K562 (cell line): ENCODE measurements around the gene IL13RA1. TPM values are rescaled to one million over a fixed set of nuclear protein-coding genes. Genes with fewer than 3 reads are reported as not detected.

ENCODE experiments used
- ELF2 ChIP-seq: fragments of 250-450 bp; sonication (Bioruptor Pico); IDR thresholded peaks from 2 replicates; pipeline ENCODE4 v1.5.0; 2021; ENCODE audit warnings: mild to moderate bottlenecking
- HDAC1 ChIP-seq, 2 experiments: fragments of 450-650 bp; IDR thresholded peaks; 2 replicates each; pipeline ENCODE4 v1.6.1; 2016 to 2017; ENCODE audit warnings: inconsistent platforms in 1 of 2, mild to moderate bottlenecking in 1 of 2, moderate library complexity in 1 of 2
- POLR2AphosphoS5 ChIP-seq: IDR thresholded peaks from 2 replicates; pipeline ENCODE4 v1.6.1; 2011; ENCODE audit warnings: mild to moderate bottlenecking, low read depth, low read length, moderate library complexity; ENCODE audit not compliant: control insufficient read depth, insufficient read depth
- PTTG1 ChIP-seq: fragments of 450-650 bp; IDR thresholded peaks from 2 replicates; pipeline ENCODE4 v1.6.1; 2016; ENCODE audit warnings: low read depth, mild to moderate bottlenecking, missing genetic modification characterization, missing compliant biosample characterization
- SMARCA4 ChIP-seq: fragments of 450-650 bp; IDR thresholded peaks from 2 replicates; pipeline ENCODE4 v1.6.1; 2016
- THAP12 ChIP-seq: fragments of 250-450 bp; sonication (Bioruptor Pico); IDR thresholded peaks from 2 replicates; pipeline ENCODE4 v1.9.0; 2021; ENCODE audit warnings: mild to moderate bottlenecking, inconsistent platforms
- UBTF ChIP-seq, 2 experiments: IDR thresholded peaks; 2 replicates each; pipeline ENCODE4 v1.6.1; 2012; ENCODE audit warnings: improper control_type of control experiment in 2 of 2, low read depth in 2 of 2, low read length in 2 of 2, borderline replicate concordance in 1 of 2
- XRCC3 ChIP-seq: fragments of 450-650 bp; IDR thresholded peaks from 2 replicates; pipeline ENCODE4 v1.6.1; 2017; ENCODE audit warnings: mild to moderate bottlenecking, moderate library complexity
- ZBTB5 ChIP-seq: fragments of 450-650 bp; IDR thresholded peaks from 2 replicates; pipeline ENCODE4 v1.6.1; 2017; ENCODE audit warnings: antibody characterized with exemption
- ZNF224 ChIP-seq: sonication (generic); formaldehyde crosslinking; IDR thresholded peaks from 2 replicates; pipeline ENCODE4 v1.8.0; 2022; ENCODE audit warnings: mild to moderate bottlenecking, missing genetic modification reagents
- ZNF436 ChIP-seq: fragments of 250-450, 450-650 bp; sonication (Bioruptor Pico); formaldehyde crosslinking; IDR thresholded peaks from 2 replicates; pipeline ENCODE4 v1.7.0; 2020; ENCODE audit warnings: mild to moderate bottlenecking
- polyA plus RNA-seq, 8 experiments: library from polyadenylated mRNA; depleted of rRNA in 4 of 8; stranded (reverse) in 5 of 8; unstranded in 3 of 8; fragments of >200 nt; fragmentation: Nextera tagmentation in 2 of 8; fragmentation: Illumina TruSeq in 1 of 8; extraction: Ambion mirVana in 2 of 8; extraction: Trizol in 1 of 8; gene quantifications; 2 replicates each; pipeline versions ENCODE4 v1.2.1 to v1.2.3, GENCODE V29; 2011 to 2014; ENCODE audit warnings: inconsistent platforms in 1 of 8, missing spikeins in 1 of 8
- total RNA-seq, 7 experiments: library from RNA; depleted of rRNA in 6 of 7; stranded (reverse); fragments of >200 nt in 6 of 7; fragmentation: Illumina TruSeq in 2 of 7; extraction: Trizol in 2 of 7; gene quantifications; 2 replicates each; pipeline versions ENCODE4 v1.2.1 to v1.2.3, GENCODE V29; 2011 to 2021; ENCODE audit warnings: low replicate concordance in 1 of 7
- TF ChIP-seq, protein P1 (sequence below): fragments of 250-450 bp; sonication (Bioruptor Pico); IDR thresholded peaks from 2 replicates; pipeline ENCODE4 v1.5.0; 2020; ENCODE audit warnings: mild to moderate bottlenecking, borderline replicate concordance
- TF ChIP-seq, protein P2 (sequence below), 3 experiments: IDR thresholded peaks in 2 of 3; conservative IDR thresholded peaks in 1 of 3; 2 replicates each; pipeline ENCODE4 v1.5.1; 2011 to 2012; ENCODE audit warnings: low read length in 3 of 3, mild to moderate bottlenecking in 3 of 3, control low read depth in 2 of 3, improper control_type of control experiment in 1 of 3, inconsistent platforms in 1 of 3, low read depth in 1 of 3, mixed read lengths in 1 of 3, moderate library complexity in 1 of 3; ENCODE audit not compliant: insufficient read depth in 2 of 3
- TF ChIP-seq, protein P3 (sequence below): fragments of 250-450 bp; sonication (Bioruptor Pico); IDR thresholded peaks from 2 replicates; pipeline ENCODE4 v1.4.0; 2020; ENCODE audit warnings: mild to moderate bottlenecking

The IL13RA1 gene
- total and polyA plus RNA-seq, 9 of the 15 experiments (the other 6 are each of a cell fraction or from before 2014, with no cell fraction given), result 2.9 to 22.9 (median 12.2) TPM

DNA sequence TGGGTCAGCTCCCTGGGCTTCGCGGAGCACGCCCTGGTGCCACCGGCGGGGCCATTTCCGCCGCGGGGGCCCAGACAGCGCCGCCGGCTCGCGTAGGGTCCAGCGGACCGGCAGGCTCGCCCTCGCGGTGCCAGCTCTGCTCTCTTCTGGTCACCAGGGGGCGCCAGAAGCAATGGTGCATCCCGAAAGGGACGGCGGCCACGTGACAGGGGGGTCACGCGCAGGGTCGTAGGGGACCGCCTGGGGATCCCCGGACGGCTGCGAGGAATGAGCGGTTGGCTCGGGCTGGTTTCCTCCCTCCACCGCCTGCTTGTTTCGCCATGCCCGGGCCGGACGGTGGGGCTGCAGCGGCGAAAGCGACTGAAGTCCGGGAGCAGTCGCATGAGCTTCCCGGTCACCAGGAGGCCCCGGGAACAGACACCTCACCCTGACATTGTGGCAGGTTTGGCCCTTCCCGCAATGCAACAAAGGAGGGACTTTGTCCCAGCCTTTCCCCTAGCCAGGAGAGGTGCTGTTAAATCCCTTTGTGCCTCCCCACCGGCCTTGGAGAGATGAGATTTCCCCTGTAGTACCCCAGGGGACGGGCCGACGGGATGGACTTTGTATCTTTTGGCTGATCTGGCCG is 112.0 kb downstream of the IL13RA1 start (continued):
- TF ChIP-seq ZNF224 (CRISPR knock-in tag) (no peak), ZNF436 (CRISPR knock-in tag) (no peak), HDAC1 (IDR thresholded peaks at IDR 0.05) (no peak), ELF2 (no peak), XRCC3 (no peak), POLR2AphosphoS5 (no peak), ZBTB5 (no peak), SMARCA4 (no peak), THAP12 (CRISPR knock-in tag) (no peak), PTTG1 (tag) (no peak), UBTF (IDR thresholded peaks at IDR 0.05; ENCODE audit: borderline replicate concordance in 1 of 2, low read depth in 2 of 2, low read length in 2 of 2) (0 out of 4 replicates have a peak, but pooled peaks of 1 of the 2 experiments have one; percentile 28)
- TF ChIP-seq, protein P1, sequence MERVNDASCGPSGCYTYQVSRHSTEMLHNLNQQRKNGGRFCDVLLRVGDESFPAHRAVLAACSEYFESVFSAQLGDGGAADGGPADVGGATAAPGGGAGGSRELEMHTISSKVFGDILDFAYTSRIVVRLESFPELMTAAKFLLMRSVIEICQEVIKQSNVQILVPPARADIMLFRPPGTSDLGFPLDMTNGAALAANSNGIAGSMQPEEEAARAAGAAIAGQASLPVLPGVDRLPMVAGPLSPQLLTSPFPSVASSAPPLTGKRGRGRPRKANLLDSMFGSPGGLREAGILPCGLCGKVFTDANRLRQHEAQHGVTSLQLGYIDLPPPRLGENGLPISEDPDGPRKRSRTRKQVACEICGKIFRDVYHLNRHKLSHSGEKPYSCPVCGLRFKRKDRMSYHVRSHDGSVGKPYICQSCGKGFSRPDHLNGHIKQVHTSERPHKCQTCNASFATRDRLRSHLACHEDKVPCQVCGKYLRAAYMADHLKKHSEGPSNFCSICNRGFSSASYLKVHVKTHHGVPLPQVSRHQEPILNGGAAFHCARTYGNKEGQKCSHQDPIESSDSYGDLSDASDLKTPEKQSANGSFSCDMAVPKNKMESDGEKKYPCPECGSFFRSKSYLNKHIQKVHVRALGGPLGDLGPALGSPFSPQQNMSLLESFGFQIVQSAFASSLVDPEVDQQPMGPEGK (CRISPR knock-in tag), result no peak
- TF ChIP-seq, protein P2, sequence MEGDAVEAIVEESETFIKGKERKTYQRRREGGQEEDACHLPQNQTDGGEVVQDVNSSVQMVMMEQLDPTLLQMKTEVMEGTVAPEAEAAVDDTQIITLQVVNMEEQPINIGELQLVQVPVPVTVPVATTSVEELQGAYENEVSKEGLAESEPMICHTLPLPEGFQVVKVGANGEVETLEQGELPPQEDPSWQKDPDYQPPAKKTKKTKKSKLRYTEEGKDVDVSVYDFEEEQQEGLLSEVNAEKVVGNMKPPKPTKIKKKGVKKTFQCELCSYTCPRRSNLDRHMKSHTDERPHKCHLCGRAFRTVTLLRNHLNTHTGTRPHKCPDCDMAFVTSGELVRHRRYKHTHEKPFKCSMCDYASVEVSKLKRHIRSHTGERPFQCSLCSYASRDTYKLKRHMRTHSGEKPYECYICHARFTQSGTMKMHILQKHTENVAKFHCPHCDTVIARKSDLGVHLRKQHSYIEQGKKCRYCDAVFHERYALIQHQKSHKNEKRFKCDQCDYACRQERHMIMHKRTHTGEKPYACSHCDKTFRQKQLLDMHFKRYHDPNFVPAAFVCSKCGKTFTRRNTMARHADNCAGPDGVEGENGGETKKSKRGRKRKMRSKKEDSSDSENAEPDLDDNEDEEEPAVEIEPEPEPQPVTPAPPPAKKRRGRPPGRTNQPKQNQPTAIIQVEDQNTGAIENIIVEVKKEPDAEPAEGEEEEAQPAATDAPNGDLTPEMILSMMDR (IDR thresholded peaks at IDR 0.05 in 2 of 3, conservative IDR thresholded peaks at IDR 0.05 in 1 of 3; ENCODE audit: insufficient read depth in 2 of 3, low read depth in 1 of 3, low read length in 3 of 3), result peak; percentile 64 to 75 (median 73)
- TF ChIP-seq, protein P3, sequence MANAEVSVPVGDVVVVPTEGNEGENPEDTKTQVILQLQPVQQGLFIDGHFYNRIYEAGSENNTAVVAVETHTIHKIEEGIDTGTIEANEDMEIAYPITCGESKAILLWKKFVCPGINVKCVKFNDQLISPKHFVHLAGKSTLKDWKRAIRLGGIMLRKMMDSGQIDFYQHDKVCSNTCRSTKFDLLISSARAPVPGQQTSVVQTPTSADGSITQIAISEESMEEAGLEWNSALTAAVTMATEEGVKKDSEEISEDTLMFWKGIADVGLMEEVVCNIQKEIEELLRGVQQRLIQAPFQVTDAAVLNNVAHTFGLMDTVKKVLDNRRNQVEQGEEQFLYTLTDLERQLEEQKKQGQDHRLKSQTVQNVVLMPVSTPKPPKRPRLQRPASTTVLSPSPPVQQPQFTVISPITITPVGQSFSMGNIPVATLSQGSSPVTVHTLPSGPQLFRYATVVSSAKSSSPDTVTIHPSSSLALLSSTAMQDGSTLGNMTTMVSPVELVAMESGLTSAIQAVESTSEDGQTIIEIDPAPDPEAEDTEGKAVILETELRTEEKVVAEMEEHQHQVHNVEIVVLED, result no peak
